Measurements from ENCODE around the gene FCN1.

- TF ChIP-seq CTCF (IDR thresholded peaks at IDR 0.05): no peak
- TF ChIP-seq ZFX (IDR thresholded peaks at IDR 0.05; ENCODE audit: borderline replicate concordance): no peak
Observed at GRCh38 chr9:134888603-134889190, 29.0 kb downstream of the FCN1 start.
